ENCODE data around the gene GNB1L. TPM values are rescaled to one million over a fixed set of nuclear protein-coding genes. Genes with fewer than 3 reads are reported as not detected.

The GNB1L gene
- total RNA-seq, 2 donors from 2014 or later = 5.6 to 12.0 TPM

- WGBS = 91% methylated on average over 21 of the region's 21 CpGs
Measured at GRCh38 chr22:19742160-19743066, 112.3 kb downstream of the GNB1L start.

GRCh38 chr22:19741053-19741452 lies 113.6 kb downstream of the GNB1L start:
- no peak overlapping the region for H3K27ac ChIP-seq
- H3K27me3 ChIP-seq (replicated peaks; ENCODE audit: insufficient read depth) = no peaks in the 10 kb centered on the region
- intact Hi-C loops (cut with DNase I) = no loop called here
- no peaks in the 10 kb centered on the region for H3K4me1 ChIP-seq (replicated peaks)
- no peak overlapping the region for H3K4me3 ChIP-seq
- WGBS = 99% methylated on average over 7 of the region's 7 CpGs
- no peak for TF ChIP-seq POLR2A (IDR thresholded peaks at IDR 0.05)
- TF ChIP-seq POLR2AphosphoS5 (IDR thresholded peaks at IDR 0.05) = no peak
- TF ChIP-seq CTCF (IDR thresholded peaks at IDR 0.05) = no peak
- no peak for DNase-seq (ENCODE audit: low spot score)
- H3K9me3 ChIP-seq = no peaks in the 10 kb centered on the region
- no peaks in the 10 kb centered on the region for H3K36me3 ChIP-seq

More at GRCh38 chr22:19742160-19743066, 112.3 kb downstream of the GNB1L start:
- no peaks in the 10 kb centered on the region for H3K27me3 ChIP-seq (replicated peaks; ENCODE audit: insufficient read depth)
- TF ChIP-seq CTCF (IDR thresholded peaks at IDR 0.05) (no peak), POLR2AphosphoS5 (IDR thresholded peaks at IDR 0.05) (no peak)
- no peaks in the 10 kb centered on the region for H3K36me3 ChIP-seq
- H3K4me3 ChIP-seq = no peak overlapping the region
- DNase-seq (ENCODE audit: low spot score) = no peak
- intact Hi-C loops (cut with DNase I) = no loop called here
- no peaks in the 10 kb centered on the region for H3K4me1 ChIP-seq (replicated peaks)
- no peaks in the 10 kb centered on the region for H3K9me3 ChIP-seq
- H3K27ac ChIP-seq = no peak overlapping the region

DNA sequence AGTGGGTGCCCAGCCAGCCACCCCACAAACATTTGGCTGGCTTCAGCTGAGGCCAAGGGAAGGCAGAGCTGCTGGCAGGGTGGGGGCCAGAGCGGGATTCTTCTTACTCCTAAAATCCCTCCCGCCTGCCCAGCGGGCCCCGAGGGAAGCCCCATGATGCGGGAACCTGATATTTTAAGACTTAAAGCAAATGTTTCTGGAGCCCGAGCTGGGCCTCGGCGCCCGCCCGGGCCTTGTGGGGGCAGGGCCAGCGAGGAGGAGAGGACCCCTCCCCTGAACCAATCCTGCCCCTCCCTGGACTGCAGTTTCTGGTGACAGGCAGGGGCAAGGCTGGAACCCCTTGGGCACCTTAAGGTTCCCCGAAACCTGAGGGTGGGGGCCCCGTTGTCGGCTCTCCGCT lies 114.1 kb downstream of the GNB1L start:
- H3K36me3 ChIP-seq = no peaks in the 10 kb centered on the region
- TF ChIP-seq POLR2AphosphoS5 (IDR thresholded peaks at IDR 0.05) (no peak), POLR2A (IDR thresholded peaks at IDR 0.05) (no peak), CTCF (IDR thresholded peaks at IDR 0.05) (no peak)
- no peak overlapping the region for H3K4me3 ChIP-seq
- H3K27me3 ChIP-seq (replicated peaks; ENCODE audit: insufficient read depth) = no peaks in the 10 kb centered on the region
- H3K4me1 ChIP-seq (replicated peaks) = no peaks in the 10 kb centered on the region
- no peak for DNase-seq (ENCODE audit: low spot score)
- H3K27ac ChIP-seq = no peak overlapping the region
- intact Hi-C loops (cut with DNase I) = no loop called here
- H3K9me3 ChIP-seq = no peaks in the 10 kb centered on the region
- 89% methylated on average over 15 of the region's 15 CpGs for WGBS

- intact Hi-C loops (cut with DNase I) = no loop called here
- no peak for TF ChIP-seq POLR2A (IDR thresholded peaks at IDR 0.05)
- TF ChIP-seq POLR2AphosphoS5 (IDR thresholded peaks at IDR 0.05) = no peak
- TF ChIP-seq CTCF (IDR thresholded peaks at IDR 0.05) = no peak
Measured at GRCh38 chr22:19739911-19740449, 114.7 kb downstream of the GNB1L start.

More at GRCh38 chr22:19739911-19740449, 114.7 kb downstream of the GNB1L start:
- no peaks in the 10 kb centered on the region for H3K4me1 ChIP-seq (replicated peaks)
- no peak overlapping the region for H3K27ac ChIP-seq
- DNase-seq (ENCODE audit: low spot score) = no peak
- no peaks in the 10 kb centered on the region for H3K36me3 ChIP-seq
- H3K9me3 ChIP-seq = no peaks in the 10 kb centered on the region
- 87% methylated on average over 4 of the region's 7 CpGs for WGBS
- no peak overlapping the region for H3K4me3 ChIP-seq
- no peaks in the 10 kb centered on the region for H3K27me3 ChIP-seq (replicated peaks; ENCODE audit: insufficient read depth)

All from prostate gland (tissue), 2 donors.